HEK293T (cell line): Measurements from ENCODE around the gene PTS.

Experiments
- CTCF ChIA-PET: fragments of 350-600 bp; formaldehyde crosslinking; extraction: SDS; loops from one replicate; lab custom pipeline; 2021; ENCODE audit warnings: antibody characterized with exemption, inconsistent platforms; lab: Yijun Ruan, JAX
- POLR2A ChIA-PET: fragments of 350-600 bp; formaldehyde crosslinking; extraction: SDS; loops from one replicate; lab custom pipeline; 2020; ENCODE audit warnings: antibody characterized with exemption, inconsistent platforms; lab: Yijun Ruan, JAX
- DNase-seq: peaks from one replicate; pipeline ENCODE4 v3.0.0; 2012; ENCODE audit warnings: mixed read lengths; ENCODE audit errors: extremely low spot score
- ARNT ChIP-seq: fragments of 450-650 bp; IDR thresholded peaks from 2 replicates; pipeline ENCODE4 v1.6.1; 2017; ENCODE audit warnings: mild to moderate bottlenecking
- BHLHE40 ChIP-seq: fragments of 450-650 bp; IDR thresholded peaks from 2 replicates; pipeline ENCODE4 v1.6.1; 2016; ENCODE audit warnings: mild to moderate bottlenecking, moderate library complexity, borderline replicate concordance
- CTBP1 ChIP-seq: fragments of 450-650 bp; IDR thresholded peaks from 2 replicates; pipeline ENCODE4 v1.6.1; 2016; ENCODE audit warnings: borderline replicate concordance
- ELF4 ChIP-seq: fragments of 450-650 bp; IDR thresholded peaks from 2 replicates; pipeline ENCODE4 v1.6.1; 2017; ENCODE audit warnings: antibody characterized with exemption
- FOXA1 ChIP-seq: fragments of 450-650 bp; IDR thresholded peaks from 2 replicates; pipeline ENCODE4 v1.6.1; 2016; ENCODE audit warnings: mild to moderate bottlenecking
- FOXK2 ChIP-seq: fragments of 450-650 bp; IDR thresholded peaks from 2 replicates; pipeline ENCODE4 v1.6.1; 2016; ENCODE audit warnings: mild to moderate bottlenecking
- FOXM1 ChIP-seq: fragments of 450-650 bp; IDR thresholded peaks from 2 replicates; pipeline ENCODE4 v1.6.1; 2017; ENCODE audit warnings: mild to moderate bottlenecking, borderline replicate concordance
- HDGF ChIP-seq: fragments of 450-650 bp; IDR thresholded peaks from 2 replicates; pipeline ENCODE4 v1.6.1; 2017; ENCODE audit warnings: antibody characterized with exemption, borderline replicate concordance
- L3MBTL2 ChIP-seq: fragments of 450-650 bp; conservative IDR thresholded peaks from 2 replicates; pipeline ENCODE4 v1.6.1; 2016; ENCODE audit warnings: mild to moderate bottlenecking
- LEF1 ChIP-seq: fragments of 450-650 bp; IDR thresholded peaks from 2 replicates; pipeline ENCODE4 v1.6.1; 2017; ENCODE audit warnings: mild to moderate bottlenecking, borderline replicate concordance
- NFRKB ChIP-seq: fragments of 450-650 bp; IDR thresholded peaks from 2 replicates; pipeline ENCODE4 v1.6.1; 2016; ENCODE audit warnings: mild to moderate bottlenecking, moderate library complexity
- PKNOX1 ChIP-seq: fragments of 450-650 bp; IDR thresholded peaks from 2 replicates; pipeline ENCODE4 v1.6.1; 2016
- SP1 ChIP-seq: fragments of 450-650 bp; IDR thresholded peaks from 2 replicates; pipeline ENCODE4 v1.6.1; 2017
- SUZ12 ChIP-seq: fragments of 450-650 bp; IDR thresholded peaks from 2 replicates; pipeline ENCODE4 v1.6.1; 2016; ENCODE audit warnings: mild to moderate bottlenecking
- TARDBP ChIP-seq: fragments of 450-650 bp; IDR thresholded peaks from 2 replicates; pipeline ENCODE4 v1.6.1; 2016
- ZNF384 ChIP-seq: fragments of 450-650 bp; IDR thresholded peaks from 2 replicates; pipeline ENCODE4 v1.6.1; 2016

The PTS gene

GRCh38 chr11:112277029-112277428, 50.8 kb downstream of the PTS start:
- ChIA-PET CTCF (no interaction called here), POLR2A (no interaction called here)
- TF ChIP-seq L3MBTL2 (no peak), BHLHE40 (no peak), CTBP1 (no peak), SP1 (no peak), ARNT (no peak), HDGF (no peak), LEF1 (no peak), SUZ12 (no peak), ZNF384 (no peak), NFRKB (no peak), FOXK2 (no peak), TARDBP (no peak), PKNOX1 (no peak), FOXA1 (no peak), ELF4 (no peak), FOXM1 (no peak)

GRCh38 chr11:112277941-112278340, 51.7 kb downstream of the PTS start:
- DNase-seq: no peak
- CTCF ChIA-PET: interaction anchor here (0.6 to 0.7 kb wide), 2 partner anchors 52 to 307 kb away, joined by 3 read pairs; partner anchors contain the start of gene PTS
- POLR2A ChIA-PET: no interaction called here
- TF ChIP-seq ARNT (no peak), HDGF (no peak), FOXA1 (no peak), L3MBTL2 (no peak), NFRKB (no peak), SP1 (no peak), ELF4 (no peak), PKNOX1 (no peak), ZNF384 (no peak), FOXK2 (no peak), LEF1 (no peak), SUZ12 (no peak), CTBP1 (no peak), TARDBP (no peak), BHLHE40 (no peak), FOXM1 (no peak)

More at GRCh38 chr11:112277029-112277428, 50.8 kb downstream of the PTS start:
- no peak for DNase-seq

GRCh38 chr11:112278803-112279202, 52.6 kb downstream of the PTS start:
- ChIA-PET POLR2A (interaction anchor here (1.4 kb wide), 1 partner anchor 52 kb away, joined by 8 read pairs; the partner anchor contains the start of gene PTS), CTCF (interaction anchor here (0.6 to 1.9 kb wide), 4 partner anchors 11 to 59 kb away, joined by 3 to 17 read pairs (median 6); no protein-coding TSS in a partner anchor)
- TF ChIP-seq CTBP1 (no peak), FOXA1 (no peak), ARNT (no peak), SUZ12 (no peak), PKNOX1 (no peak), BHLHE40 (no peak), FOXM1 (no peak), L3MBTL2 (no peak), LEF1 (no peak), HDGF (no peak), SP1 (no peak), ELF4 (no peak), ZNF384 (no peak), NFRKB (no peak), TARDBP (no peak), FOXK2 (no peak)
- no peak for DNase-seq

- DNase-seq: peak; percentile 79
- TF ChIP-seq BHLHE40: no peak
- POLR2A ChIA-PET: interaction anchor here (1.1 to 1.4 kb wide), 2 partner anchors 54 to 59 kb away, joined by 3 to 8 read pairs; partner anchors contain the start of gene PTS
- CTCF ChIA-PET: interaction anchor here (0.6 to 1.9 kb wide), 20 partner anchors 9 to 888 kb away, joined by 3 to 17 read pairs (median 4); partner anchors contain the start of gene ALG9
These were observed 53.7 kb downstream of the PTS start for GRCh38 chr11:112279901-112280267.

- ChIA-PET POLR2A (interaction anchor here (1.1 to 1.4 kb wide), 2 partner anchors 54 to 59 kb away, joined by 3 to 8 read pairs; partner anchors contain the start of gene PTS), CTCF (interaction anchor here (0.6 to 1.9 kb wide), 25 partner anchors 9 to 888 kb away, joined by 3 to 17 read pairs (median 4); partner anchors contain the start of gene ALG9)
- peak; percentile 79 for DNase-seq
- TF ChIP-seq ZNF384: peak; percentile 96
- TF ChIP-seq L3MBTL2: 0 out of 2 replicates have a peak, but pooled peaks have one; percentile 7
- no peak for TF ChIP-seq LEF1
These were observed 54.3 kb downstream of the PTS start for GRCh38 chr11:112280268-112281126.

GRCh38 chr11:112281726-112282125, 55.5 kb downstream of the PTS start:
- ChIA-PET CTCF (interaction anchor here (0.7 to 1.8 kb wide), 4 partner anchors 62 to 513 kb away, joined by 3 to 5 read pairs (median 4); no protein-coding TSS in a partner anchor), POLR2A (interaction anchor here (0.8 kb wide), 1 partner anchor 355 kb away, joined by 3 read pairs; no protein-coding TSS in a partner anchor)
- no peak for TF ChIP-seq CTBP1
- no peak for DNase-seq
